HG03342 (cell line): Measurements from ENCODE around the gene RYR1.
"Not testable (repeated sequence)": the region's sequence is repeated elsewhere in the genome, so short reads cannot be mapped to it uniquely, and the experiment has no call there.

ENCODE experiments used
- ATAC-seq: cut with Tn5 transposase; IDR thresholded peaks from one replicate; pipeline ENCODE4 v1.9.1; 2021; ENCODE audit warnings: mild to moderate bottlenecking, moderate library complexity; ENCODE audit not compliant: unreplicated experiment

Gene RYR1

DNA sequence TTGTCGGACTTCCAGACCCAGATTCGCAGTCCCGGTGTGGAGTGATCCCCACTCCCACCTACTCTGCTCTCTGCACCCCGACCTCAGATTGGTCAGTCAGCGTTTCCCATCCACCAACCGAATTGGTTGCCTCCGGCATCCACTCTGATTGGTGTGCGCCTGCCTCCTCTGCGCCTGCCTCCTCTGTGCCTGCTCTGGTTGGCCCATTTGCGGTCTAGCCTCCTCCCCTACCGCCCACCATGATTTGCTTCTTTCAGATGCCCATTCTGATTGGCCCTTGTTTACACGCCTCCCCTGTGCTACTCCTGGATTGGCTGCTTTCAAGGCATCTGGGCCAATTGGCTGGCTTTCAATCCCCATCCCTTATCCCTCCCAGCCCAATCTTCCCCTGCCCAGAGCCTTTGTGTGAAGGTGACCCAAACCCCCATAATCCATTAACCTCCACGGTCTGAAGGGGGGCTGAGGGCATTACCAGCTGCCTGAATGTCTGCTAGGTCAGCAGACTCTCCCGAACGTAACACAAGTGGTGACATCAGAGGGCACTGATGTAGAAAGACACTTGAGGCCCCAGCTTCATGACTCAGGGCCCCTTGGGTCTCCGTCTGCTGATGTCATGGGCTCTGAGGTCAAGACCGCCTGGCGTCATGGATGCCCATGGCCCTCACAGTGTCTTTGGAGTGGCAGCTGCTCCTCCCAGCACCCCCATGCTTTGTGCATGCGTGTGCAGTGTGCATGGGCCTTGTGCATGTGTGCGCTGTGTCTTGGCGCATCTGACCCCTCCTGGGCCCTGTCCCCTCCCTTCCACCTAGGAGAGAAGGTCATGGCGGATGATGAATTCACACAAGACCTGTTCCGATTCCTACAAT is 103.8 kb downstream of the RYR1 start:
- ATAC-seq = no peak

DNA sequence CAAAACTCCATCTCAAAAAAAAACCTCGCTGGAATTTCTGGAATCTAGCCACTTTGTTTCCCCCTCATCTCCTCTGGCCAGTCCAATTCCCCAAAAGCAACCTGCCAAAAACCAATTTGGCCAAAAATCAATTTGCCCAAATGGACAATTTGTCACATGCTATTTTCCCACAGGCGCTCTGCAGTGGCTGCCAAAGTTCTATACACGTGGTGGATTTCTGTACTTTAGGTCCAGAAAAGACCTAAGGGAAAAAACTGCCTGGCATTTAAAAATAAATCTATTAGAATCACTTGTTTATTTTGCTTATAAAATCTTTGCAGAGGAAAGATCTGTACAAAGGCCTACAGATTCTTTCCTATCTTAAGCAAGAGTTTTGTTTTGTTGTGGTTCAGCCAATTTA is 104.9 kb downstream of the RYR1 start:
- no peak for ATAC-seq

DNA sequence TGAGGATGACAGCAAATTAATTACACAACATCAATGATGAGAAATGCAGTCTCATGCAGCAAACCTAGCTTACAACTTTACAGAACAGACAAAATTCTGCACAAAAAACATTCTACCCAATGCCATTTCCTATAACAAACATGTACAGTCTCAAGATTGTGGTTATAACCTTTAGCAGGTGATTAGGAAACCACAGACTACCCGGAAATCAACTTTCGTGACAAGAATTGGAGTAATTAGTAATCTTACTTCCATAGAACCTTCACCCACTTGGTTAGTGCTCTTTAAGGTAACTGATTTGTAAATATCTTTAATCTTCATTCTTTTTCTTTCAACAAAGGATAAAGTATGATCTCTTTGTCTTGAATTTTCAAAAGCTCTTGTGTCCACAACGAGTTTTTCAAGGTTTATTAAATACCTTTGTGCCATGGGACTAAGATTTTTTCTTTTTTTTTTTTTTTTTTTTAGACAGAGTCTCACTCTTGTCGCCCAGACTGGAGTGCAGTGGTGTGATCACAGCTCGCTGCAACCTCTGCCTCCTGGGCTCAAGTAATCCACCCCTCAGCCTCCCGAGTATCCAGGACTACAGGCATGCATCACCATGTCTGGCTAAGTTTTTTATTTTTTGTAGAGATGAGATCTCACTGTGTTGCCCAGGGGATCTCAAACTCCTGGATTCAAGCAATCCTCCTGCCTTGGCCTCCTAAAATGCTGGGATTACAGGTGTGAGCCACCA is 105.5 kb downstream of the RYR1 start:
- ATAC-seq = no peak

DNA sequence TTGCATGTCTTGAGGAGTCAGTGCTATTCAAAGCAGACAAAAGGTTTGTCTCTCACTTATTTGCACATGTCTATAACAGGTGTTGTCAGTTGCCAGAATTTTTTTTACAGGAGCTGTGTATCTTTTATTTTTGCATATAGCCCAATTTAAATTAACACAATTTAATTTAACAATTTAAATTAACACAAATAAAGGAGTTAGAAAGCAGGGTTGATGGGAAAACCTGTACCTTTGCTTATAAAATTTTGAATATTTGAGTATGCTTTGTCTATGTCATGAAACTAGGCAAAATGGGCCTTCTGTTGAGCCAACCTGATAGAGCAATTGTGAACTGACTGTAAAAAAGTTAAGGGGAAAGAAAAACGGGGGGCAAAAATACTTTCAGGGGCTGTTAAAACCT is 106.3 kb downstream of the RYR1 start:
- no peak for ATAC-seq

DNA sequence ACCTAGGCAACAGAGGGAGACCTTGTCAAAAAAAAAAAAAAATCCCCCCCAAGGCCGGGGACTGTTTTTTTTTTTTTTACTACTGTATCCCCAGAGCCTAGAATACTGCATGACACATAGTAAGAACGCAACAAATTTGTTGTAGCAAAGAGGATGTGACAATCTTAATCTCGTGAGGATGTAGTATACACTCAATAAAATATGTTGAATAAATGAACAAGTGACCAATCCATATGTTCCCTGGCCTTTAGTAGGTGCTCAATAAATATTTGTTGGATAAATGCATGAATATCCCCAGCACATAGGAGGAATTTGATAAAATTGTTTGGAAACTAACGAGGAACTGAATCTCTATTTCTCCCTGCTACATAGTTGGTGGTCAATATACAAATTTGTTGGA is 108.5 kb downstream of the RYR1 start:
- no peak for ATAC-seq

DNA sequence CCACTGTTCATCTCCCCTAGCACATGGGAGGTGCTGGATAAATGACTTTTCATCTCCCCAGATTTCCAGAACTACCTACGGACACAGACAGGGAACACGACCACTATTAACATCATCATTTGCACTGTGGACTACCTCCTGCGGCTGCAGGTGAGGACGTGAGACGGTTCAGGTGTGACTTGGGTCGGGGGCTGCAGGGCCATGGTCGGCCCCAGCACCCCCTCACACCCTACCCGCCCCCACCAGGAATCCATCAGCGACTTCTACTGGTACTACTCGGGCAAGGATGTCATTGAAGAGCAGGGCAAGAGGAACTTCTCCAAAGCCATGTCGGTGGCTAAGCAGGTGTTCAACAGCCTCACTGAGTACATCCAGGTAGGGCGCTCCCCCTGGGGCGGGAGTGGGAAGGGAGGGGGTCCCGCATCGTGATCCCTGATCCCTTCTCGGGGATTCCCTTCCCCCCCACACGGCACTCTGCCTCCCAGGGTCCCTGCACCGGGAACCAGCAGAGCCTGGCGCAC is 109.9 kb downstream of the RYR1 start:
- ATAC-seq = no peak

DNA sequence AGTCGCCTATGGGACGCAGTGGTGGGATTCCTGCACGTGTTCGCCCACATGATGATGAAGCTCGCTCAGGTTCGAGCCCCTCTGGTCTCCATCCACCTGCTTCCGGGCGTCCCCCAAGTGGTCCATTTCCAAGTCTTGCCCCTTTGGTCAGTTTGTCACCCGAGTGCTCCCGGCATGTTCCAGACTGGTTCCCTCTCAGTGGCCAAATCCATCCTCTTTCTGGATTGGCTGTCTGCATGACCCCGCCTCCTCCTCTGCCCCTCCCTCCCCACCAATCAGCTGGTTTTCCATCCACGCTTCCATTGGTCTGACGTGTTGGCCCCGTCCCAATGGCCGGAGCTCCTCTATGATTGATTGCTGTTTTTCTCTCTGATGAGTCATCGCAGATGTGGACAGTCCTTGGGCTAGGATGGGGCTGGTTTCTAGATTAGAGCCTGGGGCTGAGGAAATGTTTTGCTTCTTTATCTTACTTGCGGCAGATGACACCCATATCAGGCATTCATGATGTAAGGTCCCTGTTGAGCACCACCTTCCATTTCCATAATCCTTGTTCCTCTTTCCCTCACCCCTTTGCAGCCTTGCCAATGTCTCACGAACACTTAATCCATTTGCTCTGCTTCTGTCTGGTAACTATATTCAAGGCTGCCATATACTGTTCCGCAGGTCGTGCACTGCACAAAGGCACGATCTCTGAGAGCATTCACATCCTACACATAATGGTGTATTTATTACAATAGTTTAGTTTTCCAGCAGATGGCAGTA is 110.5 kb downstream of the RYR1 start:
- no peak for ATAC-seq

DNA sequence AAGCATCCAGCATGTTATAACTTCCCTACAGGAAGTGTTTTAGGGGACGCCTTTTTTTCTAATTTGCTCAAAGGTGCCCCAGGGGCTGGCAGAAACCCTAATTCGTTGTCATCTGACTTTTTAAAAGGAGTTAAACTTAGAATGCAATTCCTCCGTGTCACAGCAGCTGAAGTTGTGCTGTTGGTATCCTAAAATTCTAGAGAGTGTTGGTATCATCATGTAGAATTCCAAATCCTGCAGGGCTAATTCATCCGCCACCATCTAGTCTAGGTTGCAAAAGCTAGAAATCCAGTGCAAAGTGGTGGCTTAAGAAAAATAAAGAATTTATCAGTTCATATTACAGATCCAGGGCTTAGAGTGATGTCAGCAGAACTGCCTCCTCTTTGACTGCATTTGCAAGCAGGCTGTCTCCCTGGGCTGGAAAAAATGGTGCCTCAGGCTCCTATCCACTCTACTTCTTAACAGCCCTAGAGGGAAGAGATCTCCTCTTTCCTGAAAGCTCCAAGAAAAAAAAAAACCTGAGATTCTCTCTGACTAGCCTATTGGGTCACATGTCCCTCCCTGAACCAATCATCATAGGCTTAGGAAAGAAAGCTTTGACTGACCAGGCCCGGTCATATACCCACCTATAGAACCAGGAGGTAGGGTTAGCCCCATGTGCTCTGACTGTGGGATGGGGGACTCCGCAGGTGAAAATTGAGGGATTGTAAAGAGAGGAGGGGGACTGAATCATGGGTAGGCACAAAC is 111.3 kb downstream of the RYR1 start:
- ATAC-seq = no peak

DNA sequence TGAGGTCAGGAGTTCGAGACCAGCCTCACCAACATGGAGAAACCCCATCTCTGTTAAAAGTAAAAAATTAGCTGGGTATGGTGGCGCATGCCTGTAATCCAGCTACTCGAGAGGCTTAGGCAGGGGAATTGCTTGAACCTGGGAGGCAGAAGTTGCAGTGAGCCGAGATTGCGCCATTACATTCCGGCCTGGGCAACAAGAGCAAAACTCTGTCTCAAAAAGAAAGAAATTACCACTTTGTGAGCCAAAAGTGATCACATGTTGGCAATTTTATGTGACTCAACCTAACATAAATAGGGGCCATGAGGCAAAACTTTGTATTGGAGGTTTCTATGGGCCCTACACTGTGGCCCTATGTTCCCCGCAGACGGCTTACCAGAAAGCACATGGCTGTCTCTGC is 112.1 kb downstream of the RYR1 start:
- no peak for ATAC-seq

DNA sequence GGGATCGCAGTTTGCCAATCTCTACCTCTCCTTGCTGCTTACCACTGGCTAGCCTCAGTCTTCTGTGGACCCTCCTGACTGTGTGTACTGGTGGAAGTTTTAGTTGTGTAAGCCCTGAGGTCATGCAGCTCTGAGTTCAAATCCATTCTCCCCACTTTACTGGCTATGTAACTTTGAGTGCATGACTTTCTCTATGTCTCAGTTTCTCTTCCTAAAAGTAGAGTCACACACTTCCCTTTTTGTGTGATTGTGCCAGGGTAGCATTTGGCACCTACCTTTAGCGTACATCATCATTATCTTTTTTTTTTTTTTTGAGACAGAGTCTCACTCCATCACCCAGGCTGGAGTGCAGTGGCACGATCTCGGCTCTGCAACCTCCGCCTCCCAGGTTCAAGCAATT is 113.9 kb downstream of the RYR1 start:
- ATAC-seq = no peak

DNA sequence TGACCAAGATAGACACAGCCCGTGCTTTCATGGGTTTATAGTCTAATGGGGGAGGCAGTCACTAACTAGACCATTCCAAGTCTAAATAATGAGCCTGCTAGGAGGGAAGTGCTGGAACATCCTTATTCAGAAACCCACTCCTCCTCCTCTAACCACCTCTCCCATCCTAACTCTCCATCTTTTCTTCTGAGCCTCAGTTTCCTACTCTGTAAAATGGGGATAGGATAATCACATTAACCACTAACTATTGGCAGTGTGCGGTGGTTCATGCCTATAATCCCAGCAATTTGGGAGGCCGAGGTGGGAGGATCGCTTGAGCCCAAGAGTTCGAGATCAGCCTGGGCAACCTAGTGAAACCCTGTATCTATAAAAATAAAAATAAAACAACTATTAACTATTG is 115.6 kb downstream of the RYR1 start:
- no peak for ATAC-seq

DNA sequence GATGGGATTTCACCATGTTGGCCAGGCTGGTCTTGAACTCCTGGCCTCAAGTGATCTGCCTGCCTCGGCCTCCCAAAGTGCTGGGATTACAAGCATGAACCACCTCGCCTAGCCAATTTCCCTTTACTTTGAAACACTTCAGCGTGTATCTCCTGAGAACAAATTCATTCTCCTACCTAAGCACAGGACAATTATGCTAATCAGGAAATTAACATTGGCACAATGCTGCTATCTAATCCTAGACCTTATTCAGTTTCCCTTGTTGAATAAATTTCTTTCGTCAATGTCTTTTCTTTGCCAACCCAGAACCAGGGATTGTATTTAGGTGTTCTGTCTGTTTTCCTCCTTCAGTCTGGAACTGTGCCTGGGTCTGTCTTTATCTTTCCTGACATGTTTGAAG is 116.5 kb downstream of the RYR1 start:
- no peak for ATAC-seq

DNA sequence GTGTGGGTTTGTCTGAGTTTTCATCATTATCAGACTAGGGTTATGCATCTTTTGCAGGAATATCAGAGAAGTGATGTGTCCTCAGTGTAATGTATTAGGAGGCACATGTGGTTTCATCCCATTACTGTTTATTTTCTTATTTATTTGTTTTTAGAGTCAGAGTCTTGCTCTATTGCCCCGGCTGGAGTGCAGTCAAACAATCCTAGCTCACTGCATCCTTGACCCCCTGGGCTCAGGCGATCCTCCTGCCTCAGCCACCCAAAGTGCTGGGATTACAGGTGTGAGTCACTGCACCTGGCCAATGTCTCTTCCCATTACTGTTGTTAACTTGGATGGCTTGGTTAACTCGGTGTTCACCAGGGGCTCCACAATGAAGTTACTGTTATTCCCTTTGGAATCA is 116.9 kb downstream of the RYR1 start:
- no peak for ATAC-seq

DNA sequence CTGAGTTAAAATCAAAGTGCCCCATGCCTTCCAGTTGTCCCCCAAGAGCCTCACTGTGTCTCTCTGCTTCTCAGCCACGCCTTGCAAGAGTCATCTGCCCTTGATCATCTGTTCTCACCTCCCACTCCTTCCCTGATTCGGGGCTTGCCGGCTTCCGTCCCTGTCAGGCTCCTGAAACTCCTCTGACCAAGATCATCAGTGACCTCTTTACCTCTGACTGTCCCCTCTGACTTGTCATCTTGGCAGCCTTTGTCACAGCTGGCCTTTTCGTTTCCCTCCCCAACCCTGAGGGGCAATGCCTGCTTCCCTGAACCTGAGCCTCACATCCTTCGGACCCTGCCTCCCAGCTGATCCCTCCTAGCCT is 117.9 kb downstream of the RYR1 start:
- peak; percentile 58 for ATAC-seq

DNA sequence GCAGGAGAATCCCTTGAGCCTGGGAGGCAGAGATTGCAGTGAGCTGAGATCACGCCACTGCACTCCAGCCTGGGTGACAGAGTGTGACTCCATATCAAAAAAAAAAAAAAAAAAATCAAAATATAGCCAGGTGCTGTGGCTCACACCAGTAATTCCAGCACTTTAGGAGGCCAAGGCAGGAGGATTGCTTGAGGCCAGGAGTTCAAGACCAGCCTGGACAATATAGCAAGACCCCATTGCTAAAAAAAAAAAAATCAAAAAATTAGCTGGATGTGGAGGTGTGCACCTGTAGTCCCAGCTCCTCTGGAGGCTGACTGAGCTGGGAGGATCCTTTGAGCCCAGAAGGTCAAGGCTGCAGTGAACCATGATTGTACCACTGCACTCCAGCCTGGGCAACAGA is 119.7 kb downstream of the RYR1 start:
- not testable (repeated sequence) for ATAC-seq

DNA sequence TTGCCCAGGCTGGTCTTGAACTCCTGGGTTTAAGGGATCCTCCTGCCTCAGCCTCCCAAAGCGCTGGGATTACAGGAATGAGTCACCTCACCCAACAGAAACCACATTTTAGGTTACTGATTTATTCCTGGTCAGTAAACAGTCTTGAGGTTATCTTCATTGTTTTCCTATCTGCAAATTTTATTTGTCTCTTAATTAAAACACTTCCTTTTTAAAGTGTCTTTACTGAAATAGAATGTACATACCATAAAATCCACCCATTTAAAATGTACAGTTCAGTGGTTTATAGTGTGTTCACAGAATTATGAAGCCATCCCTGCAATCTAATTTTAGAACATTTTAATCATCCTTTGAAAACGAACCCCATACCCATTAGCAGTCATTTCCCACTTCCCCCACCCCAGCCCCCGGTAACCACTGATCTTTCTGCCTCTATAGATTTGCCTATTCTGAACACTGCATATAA is 121.2 kb downstream of the RYR1 start:
- no peak for ATAC-seq

DNA sequence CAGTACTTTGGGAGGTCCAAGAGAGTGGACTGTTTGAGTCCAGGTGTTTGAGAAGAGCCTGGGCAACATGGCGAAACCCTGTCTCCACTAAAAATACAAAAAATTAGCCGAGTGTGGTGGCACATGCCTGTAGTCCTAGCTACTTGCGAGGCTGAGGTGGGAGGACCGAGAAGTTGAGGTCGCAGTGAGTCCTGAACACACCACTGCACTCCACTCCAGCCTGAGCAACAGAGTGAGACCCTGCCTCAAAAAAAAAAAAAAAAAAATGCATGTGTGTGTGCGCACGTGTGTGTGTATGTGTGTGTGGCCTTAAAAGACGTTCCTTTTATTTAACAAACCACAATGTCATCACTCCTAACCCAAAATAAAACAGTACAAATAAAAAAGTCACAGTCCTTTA is 121.7 kb downstream of the RYR1 start:
- no peak for ATAC-seq

DNA sequence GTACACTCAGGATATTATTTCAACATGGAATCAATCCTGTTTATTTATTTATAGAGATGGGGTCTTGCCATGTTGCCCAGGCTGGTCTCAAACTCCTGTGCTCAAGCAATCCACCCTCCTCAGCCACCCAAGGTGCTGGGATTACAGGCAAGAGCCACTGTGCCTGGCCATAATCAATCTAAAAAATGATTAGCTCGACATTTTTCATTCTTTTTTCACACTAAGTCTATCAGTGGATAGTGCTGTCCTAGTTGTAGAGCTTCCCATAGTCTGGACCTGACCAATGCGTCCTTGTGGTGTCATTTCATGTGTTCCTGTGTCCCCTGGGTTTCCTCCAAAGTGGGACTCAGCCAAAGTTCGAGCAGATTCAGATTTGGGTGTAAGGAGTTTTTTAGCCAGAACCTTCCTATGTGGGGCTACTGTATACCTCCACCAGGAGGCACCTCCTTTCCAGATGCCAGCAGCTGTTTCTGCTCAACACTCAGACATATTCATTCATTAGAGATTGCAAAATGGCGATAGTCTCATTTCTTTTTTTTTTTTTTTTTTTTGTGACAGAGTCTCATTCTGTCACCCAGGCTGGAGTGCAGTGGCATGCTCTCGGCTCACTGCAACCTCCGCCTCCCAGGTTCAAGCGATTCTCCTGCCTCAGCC is 123.2 kb downstream of the RYR1 start:
- ATAC-seq = no peak

DNA sequence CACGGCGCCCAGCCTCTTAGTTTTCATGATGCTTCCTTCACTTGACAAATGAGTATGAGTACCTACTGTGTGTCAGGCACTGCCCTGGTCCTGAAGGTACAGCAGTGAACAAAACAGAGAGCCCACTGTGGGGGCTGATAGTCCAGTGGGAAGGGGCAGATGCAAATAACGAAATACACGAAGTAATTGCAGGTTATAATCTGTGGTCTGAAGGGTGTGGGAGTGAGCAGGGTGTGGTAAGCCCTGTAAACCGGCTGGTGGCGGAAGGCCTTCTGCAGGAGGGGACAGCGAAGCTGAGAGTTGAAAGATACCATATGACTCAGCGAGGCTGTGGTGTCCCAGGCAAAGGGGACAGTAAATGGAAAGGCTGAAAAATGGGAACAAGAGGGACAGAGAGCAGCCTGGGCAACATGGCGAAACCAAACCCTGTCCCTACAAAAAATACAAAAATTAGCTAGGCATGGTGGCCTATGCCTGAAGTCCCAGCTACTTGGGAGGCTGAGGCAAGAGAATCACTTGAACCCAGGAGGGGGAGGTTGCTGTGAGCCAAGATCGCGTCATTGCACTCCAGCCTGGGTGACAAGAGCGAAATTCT is 123.8 kb downstream of the RYR1 start:
- peak; percentile 43 for ATAC-seq

DNA sequence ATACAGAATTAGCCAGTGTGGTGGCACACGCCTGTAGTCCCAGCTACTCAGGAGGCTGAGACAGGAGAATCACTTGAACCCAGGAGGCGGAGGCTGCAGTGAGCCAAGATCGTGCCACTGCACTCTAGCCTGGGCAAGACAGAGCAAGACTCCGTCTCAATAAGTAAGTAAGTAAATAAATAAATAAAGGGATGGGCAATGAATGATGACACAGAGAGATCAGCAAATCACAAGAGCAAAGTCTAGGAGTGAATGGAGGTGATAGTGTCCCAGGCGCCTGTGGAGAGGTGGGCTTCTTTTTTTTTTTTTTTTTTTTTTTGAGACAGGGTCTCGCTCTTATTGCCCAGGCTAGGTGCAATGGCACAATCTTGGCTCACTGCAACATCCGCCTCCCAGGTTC is 125.4 kb downstream of the RYR1 start:
- not testable (repeated sequence) for ATAC-seq
